K562 (cell line): ENCODE data around the gene GPR108. TPM values are rescaled to one million over a fixed set of nuclear protein-coding genes. Genes with fewer than 3 reads are reported as not detected.

Source experiments
- BRF1 ChIP-seq: IDR thresholded peaks from 3 replicates; pipeline ENCODE4 v1.6.1; 2011; ENCODE audit warnings: borderline replicate concordance, mild to moderate bottlenecking; ENCODE audit not compliant: insufficient read length; ENCODE audit errors: extremely low read depth
- CEBPB ChIP-seq: fragments of 450-650 bp; IDR thresholded peaks from 2 replicates; pipeline ENCODE4 v1.6.1; 2016; ENCODE audit warnings: missing genetic modification characterization, missing compliant biosample characterization
- L3MBTL2 ChIP-seq: fragments of 450-650 bp; IDR thresholded peaks from 2 replicates; pipeline ENCODE4 v1.6.1; 2016; ENCODE audit warnings: mild to moderate bottlenecking, moderate library complexity
- MCM2 ChIP-seq: fragments of 450-650 bp; IDR thresholded peaks from 2 replicates; pipeline ENCODE4 v1.6.1; 2017; ENCODE audit warnings: low read depth, mild to moderate bottlenecking
- PYGO2 ChIP-seq: fragments of 450-650 bp; IDR thresholded peaks from 2 replicates; pipeline ENCODE4 v1.6.1; 2016; ENCODE audit warnings: mild to moderate bottlenecking, missing genetic modification characterization, moderate library complexity, missing compliant biosample characterization
- RBM34 ChIP-seq: fragments of 200-400 bp; formaldehyde crosslinking; IDR thresholded peaks from 2 replicates; pipeline ENCODE4 v1.6.1; 2018; ENCODE audit warnings: low read length, borderline replicate concordance; ENCODE audit not compliant: insufficient read depth
- ZFP1 ChIP-seq: fragments of 450-650 bp; formaldehyde crosslinking; IDR thresholded peaks from 2 replicates; pipeline ENCODE4 v1.4.0; 2020; ENCODE audit warnings: mild to moderate bottlenecking, mixed read lengths
- ZNF197 ChIP-seq: fragments of 200-800 bp; sonication (Bioruptor generic); IDR thresholded peaks from 2 replicates; pipeline ENCODE4 v1.6.1; 2016; ENCODE audit warnings: low read depth, missing genetic modification characterization, missing compliant biosample characterization
- polyA plus RNA-seq, 8 experiments: library from polyadenylated mRNA; depleted of rRNA in 4 of 8; stranded (reverse) in 5 of 8; unstranded in 3 of 8; fragments of >200 nt; fragmentation: Nextera tagmentation in 2 of 8; fragmentation: Illumina TruSeq in 1 of 8; extraction: Ambion mirVana in 2 of 8; extraction: Trizol in 1 of 8; gene quantifications; 2 replicates each; pipeline versions ENCODE4 v1.2.1 to v1.2.3, GENCODE V29; 2011 to 2014; ENCODE audit warnings: inconsistent platforms in 1 of 8, missing spikeins in 1 of 8
- total RNA-seq, 7 experiments: library from RNA; depleted of rRNA in 6 of 7; stranded (reverse); fragments of >200 nt in 6 of 7; fragmentation: Illumina TruSeq in 2 of 7; extraction: Trizol in 2 of 7; gene quantifications; 2 replicates each; pipeline versions ENCODE4 v1.2.1 to v1.2.3, GENCODE V29; 2011 to 2021; ENCODE audit warnings: low replicate concordance in 1 of 7
- TF ChIP-seq, protein P1 (sequence below): fragments of 450-650 bp; conservative IDR thresholded peaks from 2 replicates; pipeline ENCODE4 v1.6.1; 2016; ENCODE audit warnings: missing genetic modification characterization, low read depth, mild to moderate bottlenecking, control low read depth, missing compliant biosample characterization
- TF ChIP-seq, protein P2 (sequence below): sonication (generic); formaldehyde crosslinking; IDR thresholded peaks from 2 replicates; pipeline ENCODE4 v1.8.1; 2023; ENCODE audit warnings: mild to moderate bottlenecking, missing genetic modification reagents, moderate library complexity
- TF ChIP-seq, protein P3 (sequence below): fragments of 250-450 bp; sonication (Bioruptor Pico); IDR thresholded peaks from 2 replicates; pipeline ENCODE4 v1.5.0; 2021; ENCODE audit warnings: mild to moderate bottlenecking, moderate library complexity
- TF ChIP-seq, protein P4 (sequence below): sonication (generic); formaldehyde crosslinking; IDR thresholded peaks from 2 replicates; pipeline ENCODE4 v1.8.0; 2023; ENCODE audit warnings: missing genetic modification reagents, mild to moderate bottlenecking, borderline replicate concordance
- TF ChIP-seq, protein P5 (sequence below): sonication (generic); formaldehyde crosslinking; IDR thresholded peaks from 2 replicates; pipeline ENCODE4 v1.8.1; 2023; ENCODE audit warnings: mild to moderate bottlenecking, missing genetic modification reagents

The GPR108 gene
- total and polyA plus RNA-seq, 9 of the 15 experiments (the other 6 are each of a cell fraction or from before 2014, with no cell fraction given) = 2.4 to 33.2 (median 24.4) TPM

DNA sequence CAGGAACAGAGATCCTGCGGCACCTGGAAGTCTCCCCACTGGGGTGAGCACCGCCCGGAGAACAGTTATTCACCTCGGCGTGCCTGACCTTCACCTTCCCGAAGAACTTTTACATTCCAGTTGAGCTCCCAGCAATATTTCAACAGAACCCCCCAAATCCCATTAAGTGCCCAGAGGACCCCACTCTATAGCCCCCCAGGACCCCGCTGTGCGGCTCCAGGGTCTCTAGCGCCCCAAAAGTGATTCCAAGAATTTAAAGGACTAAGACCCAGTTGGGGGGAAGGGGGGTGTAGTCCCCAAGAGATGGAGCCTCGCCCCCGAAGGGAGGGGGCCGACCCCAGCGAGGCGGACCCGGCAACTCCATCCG lies 480 bp downstream of the GPR108 start (continued):
- TF ChIP-seq ZFP1 (CRISPR knock-in tag) (no peak), BRF1 (no peak), MCM2 (peak; percentile 62; the same call in 1 of the 2 replicates), PYGO2 (no peak), CEBPB (tag) (no peak), L3MBTL2 (no peak; the same call in none of the 2 replicates), RBM34 (no peak), ZNF197 (no peak)
- TF ChIP-seq, protein P1, sequence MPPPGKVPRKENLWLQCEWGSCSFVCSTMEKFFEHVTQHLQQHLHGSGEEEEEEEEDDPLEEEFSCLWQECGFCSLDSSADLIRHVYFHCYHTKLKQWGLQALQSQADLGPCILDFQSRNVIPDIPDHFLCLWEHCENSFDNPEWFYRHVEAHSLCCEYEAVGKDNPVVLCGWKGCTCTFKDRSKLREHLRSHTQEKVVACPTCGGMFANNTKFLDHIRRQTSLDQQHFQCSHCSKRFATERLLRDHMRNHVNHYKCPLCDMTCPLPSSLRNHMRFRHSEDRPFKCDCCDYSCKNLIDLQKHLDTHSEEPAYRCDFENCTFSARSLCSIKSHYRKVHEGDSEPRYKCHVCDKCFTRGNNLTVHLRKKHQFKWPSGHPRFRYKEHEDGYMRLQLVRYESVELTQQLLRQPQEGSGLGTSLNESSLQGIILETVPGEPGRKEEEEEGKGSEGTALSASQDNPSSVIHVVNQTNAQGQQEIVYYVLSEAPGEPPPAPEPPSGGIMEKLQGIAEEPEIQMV (tag) = peak; percentile 72; the same call in 1 of the 2 replicates
- TF ChIP-seq, protein P2, sequence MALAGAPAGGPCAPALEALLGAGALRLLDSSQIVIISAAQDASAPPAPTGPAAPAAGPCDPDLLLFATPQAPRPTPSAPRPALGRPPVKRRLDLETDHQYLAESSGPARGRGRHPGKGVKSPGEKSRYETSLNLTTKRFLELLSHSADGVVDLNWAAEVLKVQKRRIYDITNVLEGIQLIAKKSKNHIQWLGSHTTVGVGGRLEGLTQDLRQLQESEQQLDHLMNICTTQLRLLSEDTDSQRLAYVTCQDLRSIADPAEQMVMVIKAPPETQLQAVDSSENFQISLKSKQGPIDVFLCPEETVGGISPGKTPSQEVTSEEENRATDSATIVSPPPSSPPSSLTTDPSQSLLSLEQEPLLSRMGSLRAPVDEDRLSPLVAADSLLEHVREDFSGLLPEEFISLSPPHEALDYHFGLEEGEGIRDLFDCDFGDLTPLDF (CRISPR knock-in tag) = no peak
- TF ChIP-seq, protein P3, sequence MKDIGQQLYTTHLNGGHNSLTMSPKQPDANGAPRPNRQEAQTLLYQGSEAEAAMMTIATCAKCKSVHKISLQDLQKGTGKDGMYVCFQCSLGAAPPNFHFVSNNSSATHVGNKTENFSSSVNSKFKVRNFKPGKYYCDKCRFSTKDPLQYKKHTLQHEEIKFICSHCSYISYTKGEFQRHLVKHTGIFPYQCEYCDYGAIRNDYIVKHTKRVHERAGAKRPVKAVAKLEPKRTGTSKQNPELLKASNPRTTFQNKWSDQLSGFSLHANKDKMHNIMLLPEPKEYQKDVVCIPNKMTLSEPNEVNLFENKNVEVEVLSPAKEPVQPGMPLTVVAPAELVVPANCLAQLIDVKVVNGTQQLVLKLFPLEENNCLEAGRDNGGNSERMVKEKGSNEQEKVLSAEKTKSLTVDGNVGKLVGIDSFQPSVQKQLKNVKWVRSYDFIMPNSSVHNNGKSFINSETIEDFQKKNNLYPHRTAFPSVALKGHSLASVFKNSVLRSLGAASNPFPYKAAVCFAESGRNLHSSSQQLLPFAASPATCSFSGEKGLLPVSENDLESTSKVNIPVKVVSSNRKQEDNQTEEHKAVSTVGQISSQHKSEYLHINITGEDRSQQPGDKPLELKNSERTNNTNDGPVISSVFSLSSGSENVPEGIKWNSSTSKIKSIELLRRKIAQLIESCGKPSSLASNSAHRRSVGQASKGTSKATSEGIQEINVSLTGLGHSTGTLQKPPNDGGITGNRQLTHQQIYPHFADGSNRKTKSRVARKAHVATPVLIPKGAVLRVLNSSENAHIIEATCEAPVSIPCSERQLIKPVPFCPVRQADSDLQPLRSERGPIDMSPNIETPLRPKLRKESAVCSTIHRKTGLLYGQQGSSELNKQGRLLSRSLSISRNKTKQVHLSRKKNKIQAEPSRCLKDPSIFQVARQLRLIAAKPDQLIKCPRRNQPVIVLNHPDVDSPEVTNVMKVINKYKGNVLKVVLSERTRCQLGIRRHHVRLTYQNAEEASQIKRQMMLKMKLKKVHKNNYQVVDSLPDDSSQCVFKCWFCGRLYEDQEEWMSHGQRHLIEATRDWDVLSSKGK (CRISPR knock-in tag) = no peak
- TF ChIP-seq, protein P4, sequence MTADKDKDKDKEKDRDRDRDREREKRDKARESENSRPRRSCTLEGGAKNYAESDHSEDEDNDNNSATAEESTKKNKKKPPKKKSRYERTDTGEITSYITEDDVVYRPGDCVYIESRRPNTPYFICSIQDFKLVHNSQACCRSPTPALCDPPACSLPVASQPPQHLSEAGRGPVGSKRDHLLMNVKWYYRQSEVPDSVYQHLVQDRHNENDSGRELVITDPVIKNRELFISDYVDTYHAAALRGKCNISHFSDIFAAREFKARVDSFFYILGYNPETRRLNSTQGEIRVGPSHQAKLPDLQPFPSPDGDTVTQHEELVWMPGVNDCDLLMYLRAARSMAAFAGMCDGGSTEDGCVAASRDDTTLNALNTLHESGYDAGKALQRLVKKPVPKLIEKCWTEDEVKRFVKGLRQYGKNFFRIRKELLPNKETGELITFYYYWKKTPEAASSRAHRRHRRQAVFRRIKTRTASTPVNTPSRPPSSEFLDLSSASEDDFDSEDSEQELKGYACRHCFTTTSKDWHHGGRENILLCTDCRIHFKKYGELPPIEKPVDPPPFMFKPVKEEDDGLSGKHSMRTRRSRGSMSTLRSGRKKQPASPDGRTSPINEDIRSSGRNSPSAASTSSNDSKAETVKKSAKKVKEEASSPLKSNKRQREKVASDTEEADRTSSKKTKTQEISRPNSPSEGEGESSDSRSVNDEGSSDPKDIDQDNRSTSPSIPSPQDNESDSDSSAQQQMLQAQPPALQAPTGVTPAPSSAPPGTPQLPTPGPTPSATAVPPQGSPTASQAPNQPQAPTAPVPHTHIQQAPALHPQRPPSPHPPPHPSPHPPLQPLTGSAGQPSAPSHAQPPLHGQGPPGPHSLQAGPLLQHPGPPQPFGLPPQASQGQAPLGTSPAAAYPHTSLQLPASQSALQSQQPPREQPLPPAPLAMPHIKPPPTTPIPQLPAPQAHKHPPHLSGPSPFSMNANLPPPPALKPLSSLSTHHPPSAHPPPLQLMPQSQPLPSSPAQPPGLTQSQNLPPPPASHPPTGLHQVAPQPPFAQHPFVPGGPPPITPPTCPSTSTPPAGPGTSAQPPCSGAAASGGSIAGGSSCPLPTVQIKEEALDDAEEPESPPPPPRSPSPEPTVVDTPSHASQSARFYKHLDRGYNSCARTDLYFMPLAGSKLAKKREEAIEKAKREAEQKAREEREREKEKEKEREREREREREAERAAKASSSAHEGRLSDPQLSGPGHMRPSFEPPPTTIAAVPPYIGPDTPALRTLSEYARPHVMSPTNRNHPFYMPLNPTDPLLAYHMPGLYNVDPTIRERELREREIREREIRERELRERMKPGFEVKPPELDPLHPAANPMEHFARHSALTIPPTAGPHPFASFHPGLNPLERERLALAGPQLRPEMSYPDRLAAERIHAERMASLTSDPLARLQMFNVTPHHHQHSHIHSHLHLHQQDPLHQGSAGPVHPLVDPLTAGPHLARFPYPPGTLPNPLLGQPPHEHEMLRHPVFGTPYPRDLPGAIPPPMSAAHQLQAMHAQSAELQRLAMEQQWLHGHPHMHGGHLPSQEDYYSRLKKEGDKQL (CRISPR knock-in tag) = no peak
- TF ChIP-seq, protein P5, sequence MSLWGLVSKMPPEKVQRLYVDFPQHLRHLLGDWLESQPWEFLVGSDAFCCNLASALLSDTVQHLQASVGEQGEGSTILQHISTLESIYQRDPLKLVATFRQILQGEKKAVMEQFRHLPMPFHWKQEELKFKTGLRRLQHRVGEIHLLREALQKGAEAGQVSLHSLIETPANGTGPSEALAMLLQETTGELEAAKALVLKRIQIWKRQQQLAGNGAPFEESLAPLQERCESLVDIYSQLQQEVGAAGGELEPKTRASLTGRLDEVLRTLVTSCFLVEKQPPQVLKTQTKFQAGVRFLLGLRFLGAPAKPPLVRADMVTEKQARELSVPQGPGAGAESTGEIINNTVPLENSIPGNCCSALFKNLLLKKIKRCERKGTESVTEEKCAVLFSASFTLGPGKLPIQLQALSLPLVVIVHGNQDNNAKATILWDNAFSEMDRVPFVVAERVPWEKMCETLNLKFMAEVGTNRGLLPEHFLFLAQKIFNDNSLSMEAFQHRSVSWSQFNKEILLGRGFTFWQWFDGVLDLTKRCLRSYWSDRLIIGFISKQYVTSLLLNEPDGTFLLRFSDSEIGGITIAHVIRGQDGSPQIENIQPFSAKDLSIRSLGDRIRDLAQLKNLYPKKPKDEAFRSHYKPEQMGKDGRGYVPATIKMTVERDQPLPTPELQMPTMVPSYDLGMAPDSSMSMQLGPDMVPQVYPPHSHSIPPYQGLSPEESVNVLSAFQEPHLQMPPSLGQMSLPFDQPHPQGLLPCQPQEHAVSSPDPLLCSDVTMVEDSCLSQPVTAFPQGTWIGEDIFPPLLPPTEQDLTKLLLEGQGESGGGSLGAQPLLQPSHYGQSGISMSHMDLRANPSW (CRISPR knock-in tag) = no peak
